ENCODE measurements around the gene ZMAT2.
A peak's percentile ranks its signal among the peaks of the same experiment; 100 is the strongest.
"Not testable (repeated sequence)": the region's sequence is repeated elsewhere in the genome, so short reads cannot be mapped to it uniquely, and the experiment has no call there.

Gene ZMAT2, protein sequence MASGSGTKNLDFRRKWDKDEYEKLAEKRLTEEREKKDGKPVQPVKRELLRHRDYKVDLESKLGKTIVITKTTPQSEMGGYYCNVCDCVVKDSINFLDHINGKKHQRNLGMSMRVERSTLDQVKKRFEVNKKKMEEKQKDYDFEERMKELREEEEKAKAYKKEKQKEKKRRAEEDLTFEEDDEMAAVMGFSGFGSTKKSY

DNA sequence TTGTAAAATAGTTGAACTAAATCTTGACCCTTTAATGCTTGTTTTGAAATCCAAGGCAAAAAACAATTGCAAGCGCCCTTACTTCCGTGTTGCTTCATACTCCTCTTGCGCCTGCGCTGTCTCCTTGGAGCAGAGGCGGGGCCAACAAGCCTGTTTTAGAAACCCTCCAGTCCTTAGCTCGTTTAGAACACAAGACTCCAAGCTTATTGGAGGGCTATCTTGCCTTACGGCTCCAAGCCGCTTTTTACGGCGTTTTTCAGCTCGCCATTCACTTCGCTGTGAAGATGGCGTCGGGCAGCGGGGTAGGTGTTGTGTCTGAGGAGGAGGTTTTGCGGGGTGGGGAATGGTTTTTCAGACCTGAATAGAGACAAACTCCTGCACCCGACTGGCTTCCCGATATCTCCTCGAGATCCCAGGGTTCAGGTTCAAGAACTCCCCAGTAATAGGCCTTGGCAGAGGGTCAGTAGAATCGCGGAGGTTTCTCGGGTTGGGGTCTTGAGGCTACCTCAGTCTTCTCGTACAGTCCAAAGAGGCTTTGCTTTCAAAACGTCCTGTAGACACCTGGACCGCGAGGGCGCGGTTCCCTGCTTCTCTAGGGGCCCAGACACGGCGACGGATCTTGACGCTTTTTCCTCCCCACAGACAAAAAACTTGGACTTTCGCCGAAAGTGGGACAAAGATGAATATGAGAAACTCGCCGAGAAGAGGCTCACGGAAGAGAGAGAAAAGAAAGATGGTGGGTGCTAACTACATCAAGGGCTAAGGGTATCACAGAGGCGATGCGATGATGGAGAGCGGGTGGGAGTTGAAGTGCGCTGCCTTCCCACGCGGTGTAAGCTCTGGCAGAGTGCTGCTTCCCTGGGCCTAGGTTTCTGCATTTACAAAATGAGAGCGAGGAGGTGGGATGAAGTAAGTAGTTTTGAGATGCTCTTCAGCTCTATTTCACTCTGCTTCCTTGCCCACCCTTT lies at the start of gene ZMAT2:
ZMAT2 (plus strand) TSS at position 271 of the 968 bp plus-strand sequence; CDS start at position 285, 14 bp downstream.
- DNase-seq (ENCODE audit: low read depth): peak; percentile 90

- no peak for DNase-seq (ENCODE audit: low read depth)
Observed at GRCh38 chr5:140658870-140659269, 41.4 kb upstream of the ZMAT2 start.

DNA sequence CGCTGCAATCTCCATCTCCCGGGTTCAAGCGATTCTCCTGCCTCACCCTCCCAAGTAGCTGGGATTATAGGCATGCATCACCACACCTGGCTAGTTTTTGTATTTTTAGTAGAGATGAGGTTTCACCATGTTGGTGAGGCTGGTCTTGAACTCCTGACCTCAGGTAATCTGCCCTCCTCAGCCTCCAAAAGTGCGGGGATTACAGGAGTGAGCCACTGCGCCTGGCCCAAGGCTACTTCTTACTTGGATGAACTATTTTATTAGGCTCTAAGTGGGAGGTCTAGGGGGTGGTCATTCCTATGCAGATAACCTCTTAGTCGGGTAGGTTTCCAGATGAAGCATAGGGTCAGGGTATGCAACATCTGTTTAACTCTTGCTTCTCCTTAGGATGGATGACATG lies 39.9 kb upstream of the ZMAT2 start:
- DNase-seq (ENCODE audit: low read depth): not testable (repeated sequence)

DNA sequence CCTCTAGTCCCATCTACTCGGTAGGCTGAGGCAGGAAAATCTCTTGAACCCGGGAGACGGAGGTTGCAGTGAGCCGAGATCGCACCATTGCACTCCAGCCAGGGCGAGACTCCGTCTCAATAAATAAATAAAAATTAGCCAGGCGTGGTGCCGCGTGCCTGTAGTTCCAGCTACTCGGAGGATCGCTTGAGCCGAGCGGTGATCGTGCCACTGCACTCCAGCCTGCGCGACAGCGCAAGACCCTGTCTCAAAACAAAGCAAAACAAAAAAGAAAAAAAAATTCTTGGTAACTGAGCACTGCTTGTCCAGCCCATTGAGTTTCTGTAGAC lies 36.3 kb upstream of the ZMAT2 start:
- DNase-seq (ENCODE audit: low read depth): no peak

GRCh38 chr5:140664359-140665119 lies 35.7 kb upstream of the ZMAT2 start, which contains the start of gene WDR55:
Gene WDR55, plus strand, starts transcription at chr5:140664904. Its CDS starts 9 bp downstream, at chr5:140664913.
- peak; percentile 96 for DNase-seq (ENCODE audit: low read depth)

DNA sequence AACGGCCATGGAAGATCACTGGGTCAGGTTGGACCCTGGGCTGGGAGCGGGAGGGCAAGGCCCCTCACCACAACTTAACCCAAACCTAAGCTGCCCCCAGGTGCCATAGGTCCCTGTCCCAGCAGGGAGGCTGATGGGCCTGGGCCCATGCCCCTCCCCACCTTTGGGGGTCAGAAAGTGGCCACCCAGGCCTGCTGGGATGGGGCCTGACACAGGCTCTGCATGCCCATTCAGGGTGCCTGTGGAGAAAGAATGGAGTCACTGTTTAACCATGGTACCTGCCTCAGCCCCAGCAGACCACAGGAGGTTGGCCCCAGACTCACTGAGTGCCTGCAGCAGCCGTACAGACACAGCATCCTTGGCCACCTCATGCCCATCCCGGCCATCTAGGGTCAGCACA lies 29.2 kb upstream of the ZMAT2 start:
- DNase-seq (ENCODE audit: low read depth): not testable (repeated sequence)

DNA sequence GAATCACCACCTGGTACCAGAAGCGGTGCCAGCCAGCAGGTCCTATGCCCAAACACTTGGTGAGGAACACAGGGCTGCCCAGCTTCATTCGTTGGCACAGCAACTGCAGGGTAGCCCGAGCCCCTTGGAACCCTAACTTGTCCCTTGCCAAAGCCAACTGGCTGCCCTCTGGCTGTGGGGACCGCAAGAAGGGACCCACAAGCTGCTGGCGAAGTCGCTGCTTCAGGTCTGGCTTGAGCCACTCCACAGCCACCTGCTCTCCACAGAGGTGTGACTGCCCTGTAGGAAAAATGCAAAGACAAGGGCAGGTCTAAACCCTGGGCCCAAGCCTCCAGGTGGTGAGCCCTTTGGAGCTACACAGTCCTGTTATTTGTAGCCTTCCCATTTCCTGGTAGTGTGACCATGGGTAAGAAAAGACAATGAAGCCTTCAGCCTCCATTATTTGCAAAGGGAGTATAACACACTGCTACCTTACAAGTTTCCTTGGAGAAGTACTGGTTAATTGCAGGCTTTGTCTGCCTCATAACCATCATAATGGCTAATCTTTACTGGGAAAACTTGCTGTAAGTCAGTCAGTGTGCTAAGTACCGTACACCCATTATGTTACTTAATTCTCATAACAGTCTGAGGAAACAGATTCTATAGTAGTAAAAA lies 28.6 kb upstream of the ZMAT2 start:
- no peak for DNase-seq (ENCODE audit: low read depth)

DNA sequence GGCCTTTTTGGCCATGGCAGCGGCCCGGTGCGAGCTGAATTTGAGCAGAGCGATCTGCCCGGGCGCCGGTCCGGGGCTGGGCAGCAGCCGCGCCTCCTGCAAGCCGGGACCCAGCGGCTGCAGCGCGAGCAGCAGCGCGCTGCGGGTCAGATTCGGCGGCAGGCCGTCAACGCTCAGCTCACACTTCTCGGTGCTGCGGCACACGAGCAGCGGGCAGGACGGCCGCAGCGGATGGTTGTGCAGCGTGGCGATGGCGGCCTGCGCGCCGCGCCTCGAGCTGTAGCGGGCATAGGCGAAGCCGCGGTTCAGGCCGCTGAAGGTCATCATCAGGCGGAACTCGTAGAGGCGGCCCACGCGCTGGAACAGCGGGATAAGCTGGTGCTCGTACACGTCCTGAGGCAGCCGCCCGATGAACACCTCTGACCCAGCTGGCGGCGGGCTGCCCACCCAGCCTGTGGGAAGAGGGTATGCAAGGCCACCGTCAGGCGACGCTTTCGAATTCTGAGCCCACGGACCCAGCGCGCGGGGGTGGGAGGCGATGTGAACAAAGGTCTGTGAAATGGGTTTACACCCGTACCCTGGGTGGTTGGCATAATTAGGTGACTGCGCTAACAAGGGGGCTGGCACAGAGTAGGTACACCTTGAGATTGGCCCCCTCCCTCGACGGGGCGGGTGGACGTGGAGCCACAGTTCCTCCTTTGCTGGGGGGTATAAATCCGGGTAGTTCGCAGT lies 27.6 kb upstream of the ZMAT2 start:
- no peak for DNase-seq (ENCODE audit: low read depth)

DNA sequence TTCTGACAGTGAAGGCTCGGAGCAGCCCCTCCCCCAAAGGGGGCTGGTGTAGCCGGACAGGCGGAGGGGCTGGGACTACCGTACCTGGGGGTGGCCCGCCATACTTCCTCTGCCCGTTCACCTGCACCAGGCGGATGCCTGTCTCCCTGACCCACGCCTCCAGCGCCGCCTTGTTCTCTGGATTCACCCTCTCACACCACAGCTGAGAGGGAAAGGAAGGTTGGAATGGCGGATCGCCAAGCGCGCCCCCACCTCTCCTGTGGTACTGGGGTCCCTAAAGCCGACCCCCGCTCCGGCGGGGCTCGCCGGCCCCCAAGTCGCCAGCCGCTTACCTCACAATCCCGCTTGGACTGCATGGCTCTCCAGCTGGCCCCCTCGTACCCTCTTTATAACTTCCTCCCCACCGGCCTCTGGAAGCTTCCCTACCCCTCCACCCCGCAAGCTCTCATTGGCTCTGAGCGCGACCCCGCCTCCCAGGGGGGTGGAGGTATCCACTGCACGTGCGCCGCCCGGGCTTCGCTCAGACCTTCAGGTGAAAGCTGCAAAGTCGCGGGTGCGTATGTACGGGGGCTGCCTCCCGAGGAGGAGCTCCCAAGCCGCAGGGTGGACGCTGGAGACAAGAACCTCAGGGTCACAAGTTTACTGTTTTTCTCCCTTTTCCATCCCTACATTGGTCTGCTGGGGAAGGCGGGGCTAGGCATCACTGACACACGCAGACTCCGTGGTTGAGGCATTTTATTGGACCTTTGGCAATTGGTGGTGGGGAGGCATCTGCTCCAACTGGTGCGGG lies 26.9 kb upstream of the ZMAT2 start, which contains the start of gene DND1:
DND1 (minus strand) TSS at position 390 of the 790 bp plus-strand sequence; CDS start at position 356, 34 bp downstream.
- no peak for DNase-seq (ENCODE audit: low read depth)

DNA sequence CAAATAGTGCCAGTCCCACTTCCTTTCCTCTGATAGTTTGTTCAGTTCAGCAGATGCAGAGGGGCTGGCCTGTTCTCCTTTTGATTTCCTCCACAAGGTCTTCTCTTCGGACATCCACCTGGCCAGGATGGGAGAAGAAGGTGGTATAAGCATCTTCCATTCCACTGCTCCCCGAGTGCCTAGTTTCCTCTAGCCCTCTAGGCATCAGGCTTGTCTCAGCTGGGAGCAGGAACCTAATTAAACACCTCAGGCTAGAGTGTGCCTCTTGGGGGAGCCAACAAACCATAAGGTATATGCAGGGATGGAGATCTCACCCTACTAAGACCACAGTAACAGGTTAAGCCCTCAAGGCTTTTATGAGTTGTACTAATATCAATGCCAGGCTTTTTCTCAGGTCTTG lies 26.0 kb upstream of the ZMAT2 start:
- DNase-seq (ENCODE audit: low read depth): no peak

DNA sequence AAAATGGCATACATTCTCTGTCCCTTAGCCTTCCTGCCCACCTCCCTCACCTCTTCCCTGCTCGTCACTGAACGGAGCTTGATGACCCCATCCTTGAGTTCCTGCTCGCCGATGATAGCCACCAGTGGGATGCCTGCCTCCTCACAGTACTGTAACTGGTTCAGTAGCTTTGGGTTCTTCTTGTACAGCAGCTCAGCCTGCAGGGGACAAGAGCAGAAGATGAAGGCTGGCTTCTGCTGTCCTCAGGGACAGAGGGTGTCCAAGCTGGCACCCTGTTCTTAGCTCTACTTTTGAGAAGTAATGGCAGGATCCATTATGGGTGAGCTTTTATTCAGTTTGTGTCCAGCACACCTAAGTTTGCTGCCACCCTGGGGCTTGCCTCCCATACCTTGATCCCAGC lies 25.6 kb upstream of the ZMAT2 start:
- no peak for DNase-seq (ENCODE audit: low read depth)

DNA sequence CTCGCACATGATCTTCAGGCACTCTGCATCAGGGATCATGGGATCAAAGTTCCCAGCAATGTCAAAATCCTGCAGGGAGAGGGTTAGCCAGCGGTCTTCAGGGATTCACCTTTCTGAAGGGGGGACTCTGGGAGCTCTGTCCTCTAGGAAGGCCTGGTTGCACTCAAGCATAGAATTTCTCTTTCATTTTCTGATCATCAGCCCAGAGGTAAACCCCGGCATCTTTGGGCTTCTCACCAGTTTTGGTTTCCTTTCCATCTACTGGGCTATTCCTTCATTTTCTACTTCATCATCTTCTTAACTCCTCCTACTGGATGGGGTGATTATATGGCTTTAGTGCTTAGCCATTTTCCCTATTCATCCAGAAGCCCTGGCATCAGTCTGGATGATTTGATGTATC lies 22.3 kb upstream of the ZMAT2 start:
- DNase-seq (ENCODE audit: low read depth): no peak

GRCh38 chr5:140678993-140679392 lies 21.3 kb upstream of the ZMAT2 start:
- DNase-seq (ENCODE audit: low read depth): no peak

DNA sequence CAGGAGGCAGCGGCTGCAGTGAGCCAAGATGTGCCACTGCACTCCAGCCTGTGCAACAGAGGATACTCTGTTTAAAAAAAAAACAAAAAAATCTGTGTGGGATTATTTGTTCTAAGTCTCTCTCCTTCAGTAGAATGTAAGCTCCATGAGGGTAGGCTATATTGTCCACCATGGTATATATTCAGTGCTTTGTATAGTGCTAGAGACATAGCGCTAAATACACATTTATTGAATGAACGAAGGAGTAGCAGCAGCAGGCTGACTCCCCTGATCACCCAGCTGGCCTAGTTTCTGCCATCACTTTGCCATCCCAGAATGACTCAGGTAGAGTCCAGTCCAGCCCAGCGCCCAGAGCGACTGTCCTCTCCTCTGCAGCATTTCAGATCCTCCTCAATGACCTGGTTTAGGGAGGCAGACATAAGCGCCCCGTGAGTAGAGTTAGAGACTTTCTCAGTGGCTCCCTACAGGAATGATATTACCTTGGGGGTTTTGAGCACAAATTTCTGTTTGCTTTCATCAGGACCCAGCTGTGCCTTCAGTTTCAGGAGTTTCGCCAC lies 9.8 kb upstream of the ZMAT2 start:
- no peak for DNase-seq (ENCODE audit: low read depth)

GRCh38 chr5:140690941-140691924 lies 9.0 kb upstream of the ZMAT2 start, which contains the start of the genes HARS1 and HARS2:
Gene HARS1, minus strand, starts transcription at chr5:140691370. Its CDS starts 66 bp downstream, at chr5:140691304.
Gene HARS2, plus strand, starts transcription at chr5:140691455. Its CDS starts 194 bp downstream, at chr5:140691649.
- DNase-seq (ENCODE audit: low read depth): peak; percentile 79

GRCh38 chr5:140694276-140694675 lies 6.0 kb upstream of the ZMAT2 start:
- DNase-seq (ENCODE audit: low read depth): no peak

DNA sequence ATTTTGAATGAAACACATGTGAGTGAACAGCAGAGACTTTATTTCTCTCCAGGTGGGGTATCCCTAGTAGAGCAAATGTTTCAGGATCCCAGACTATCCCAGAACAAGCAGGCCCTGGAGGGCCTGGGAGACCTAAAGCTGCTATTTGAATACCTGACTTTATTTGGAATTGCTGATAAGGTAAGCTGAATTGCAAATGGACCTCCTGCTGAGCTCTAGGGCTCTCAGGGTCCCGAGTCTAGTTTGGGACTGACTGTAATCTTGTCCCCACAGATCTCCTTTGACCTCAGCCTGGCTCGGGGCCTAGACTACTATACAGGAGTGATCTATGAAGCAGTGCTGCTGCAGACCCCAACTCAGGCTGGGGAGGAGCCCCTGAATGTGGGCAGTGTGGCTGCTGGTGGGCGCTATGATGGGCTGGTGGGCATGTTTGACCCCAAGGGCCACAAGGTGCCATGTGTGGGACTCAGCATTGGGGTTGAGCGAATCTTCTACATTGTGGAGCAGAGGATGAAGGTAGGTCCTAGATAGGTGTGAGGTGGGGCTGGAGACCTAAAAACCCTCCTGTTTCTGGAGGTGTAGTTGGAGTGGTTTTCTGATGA lies 3.3 kb upstream of the ZMAT2 start:
- no peak for DNase-seq (ENCODE audit: low read depth)

GRCh38 chr5:140707812-140708211 lies 7.6 kb downstream of the ZMAT2 start:
- DNase-seq (ENCODE audit: low read depth): no peak

Measured in stimulated activated CD8-positive, alpha-beta memory T cell treated with anti-CD3 and anti-CD28 coated beads, Interleukin-4, amount 100 ng/mL, for 24 hours (primary cell).